Measurements from ENCODE around the gene SSPN. TPM values are rescaled to one million over a fixed set of nuclear protein-coding genes. Genes with fewer than 3 reads are reported as not detected.

Gene SSPN
- total RNA-seq, 1 experiment from 2014 or later: 10.4 TPM

DNA sequence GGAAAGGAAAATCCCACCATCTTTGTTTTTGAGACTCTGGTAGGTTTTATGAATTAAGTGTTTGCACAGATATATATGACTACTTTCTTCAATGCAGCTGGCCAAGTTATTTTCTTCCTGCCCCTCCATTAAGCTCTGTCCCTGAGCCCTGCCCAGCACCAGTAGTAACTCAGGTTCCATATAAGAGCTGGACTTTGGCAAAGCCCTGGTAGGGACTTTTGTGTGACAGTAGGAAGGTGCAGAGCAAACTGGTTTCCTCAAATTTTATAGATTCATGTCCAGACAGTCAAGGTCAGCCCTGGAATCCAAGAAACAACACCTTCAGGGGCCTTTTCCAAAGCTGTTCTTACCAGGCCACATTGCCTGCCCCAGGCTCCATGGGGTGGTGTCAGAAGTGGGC is 47.3 kb downstream of the SSPN start:
- Histone ChIP-seq H3K4me1 (replicated peaks; ENCODE audit: insufficient read depth) (peaks cover 98% of the 10 kb centered on the region), H3K27ac (no peak overlapping the region), H3K9me3 (ENCODE audit: insufficient read depth, low read depth) (no peaks in the 10 kb centered on the region), H3K4me3 (no peak overlapping the region), H3K27me3 (ENCODE audit: insufficient read depth, low read depth) (no peaks in the 10 kb centered on the region), H2AFZ (no peak overlapping the region), H4K20me1 (ENCODE audit: insufficient read depth) (no peaks in the 10 kb centered on the region), H3K9me2 (ENCODE audit: insufficient read depth) (no peaks in the 10 kb centered on the region), H3K36me3 (ENCODE audit: low read depth) (no peaks in the 10 kb centered on the region), H3K4me2 (no peak overlapping the region), H3F3A (ENCODE audit: insufficient read depth, low read depth) (peaks cover 54% of the 10 kb centered on the region), H3K79me2 (ENCODE audit: low read depth) (no peaks in the 10 kb centered on the region)
- intact Hi-C loops (cut with micrococcal nuclease; ENCODE audit: unreplicated experiment): no loop called here
- DNase-seq: no peak
- POLR2A ChIA-PET (ENCODE audit: unreplicated experiment): no interaction called here
- no TSS peak for BruUV-seq (replicated peaks)
- TF ChIP-seq, protein P1, sequence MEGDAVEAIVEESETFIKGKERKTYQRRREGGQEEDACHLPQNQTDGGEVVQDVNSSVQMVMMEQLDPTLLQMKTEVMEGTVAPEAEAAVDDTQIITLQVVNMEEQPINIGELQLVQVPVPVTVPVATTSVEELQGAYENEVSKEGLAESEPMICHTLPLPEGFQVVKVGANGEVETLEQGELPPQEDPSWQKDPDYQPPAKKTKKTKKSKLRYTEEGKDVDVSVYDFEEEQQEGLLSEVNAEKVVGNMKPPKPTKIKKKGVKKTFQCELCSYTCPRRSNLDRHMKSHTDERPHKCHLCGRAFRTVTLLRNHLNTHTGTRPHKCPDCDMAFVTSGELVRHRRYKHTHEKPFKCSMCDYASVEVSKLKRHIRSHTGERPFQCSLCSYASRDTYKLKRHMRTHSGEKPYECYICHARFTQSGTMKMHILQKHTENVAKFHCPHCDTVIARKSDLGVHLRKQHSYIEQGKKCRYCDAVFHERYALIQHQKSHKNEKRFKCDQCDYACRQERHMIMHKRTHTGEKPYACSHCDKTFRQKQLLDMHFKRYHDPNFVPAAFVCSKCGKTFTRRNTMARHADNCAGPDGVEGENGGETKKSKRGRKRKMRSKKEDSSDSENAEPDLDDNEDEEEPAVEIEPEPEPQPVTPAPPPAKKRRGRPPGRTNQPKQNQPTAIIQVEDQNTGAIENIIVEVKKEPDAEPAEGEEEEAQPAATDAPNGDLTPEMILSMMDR (conservative IDR thresholded peaks at IDR 0.05): no peak
- no peak for TF ChIP-seq EZH2 (IDR thresholded peaks at IDR 0.05; ENCODE audit: low read depth)
- CTCF ChIA-PET: no interaction called here

DNA sequence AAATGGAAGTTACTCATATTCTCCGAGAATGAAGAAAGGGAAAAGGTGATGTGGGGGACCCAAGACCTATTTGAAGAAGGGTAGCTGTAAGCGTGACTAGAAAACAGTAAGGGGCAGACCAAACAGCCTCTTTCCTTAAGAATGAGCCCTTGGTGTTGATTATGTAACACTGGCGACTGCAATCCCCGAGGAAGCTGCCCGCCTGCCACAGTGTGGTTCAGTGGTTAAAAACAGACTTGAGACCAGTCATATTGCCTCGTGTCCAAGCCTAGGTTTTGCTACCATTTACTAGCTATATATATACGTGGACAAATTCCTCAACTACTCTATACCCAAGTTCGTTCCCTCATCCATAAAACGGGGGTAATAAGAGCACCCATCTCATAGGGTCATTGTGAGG is 49.1 kb downstream of the SSPN start:
- TF ChIP-seq, protein P1 (conservative IDR thresholded peaks at IDR 0.05): no peak
- TF ChIP-seq EZH2 (IDR thresholded peaks at IDR 0.05; ENCODE audit: low read depth): no peak
- Histone ChIP-seq H3K9me3 (ENCODE audit: insufficient read depth, low read depth) (peaks cover 1% of the 10 kb centered on the region; the same call in 1 of the 2 replicates), H3K27me3 (ENCODE audit: insufficient read depth, low read depth) (no peaks in the 10 kb centered on the region), H3K4me2 (peak overlapping the region; percentile 71), H3K27ac (peak overlapping the region; percentile 96), H3K9me2 (ENCODE audit: insufficient read depth) (no peaks in the 10 kb centered on the region), H3K79me2 (ENCODE audit: low read depth) (no peaks in the 10 kb centered on the region), H4K20me1 (ENCODE audit: insufficient read depth) (no peaks in the 10 kb centered on the region), H3F3A (ENCODE audit: insufficient read depth, low read depth) (peaks cover 42% of the 10 kb centered on the region), H3K4me3 (no peak overlapping the region), H2AFZ (no peak overlapping the region), H3K36me3 (ENCODE audit: low read depth) (peaks cover 4% of the 10 kb centered on the region; the same call in 1 of the 2 replicates), H3K4me1 (replicated peaks; ENCODE audit: insufficient read depth) (peaks cover 92% of the 10 kb centered on the region)
- ChIA-PET CTCF (no interaction called here), POLR2A (ENCODE audit: unreplicated experiment) (interaction anchor here (0.5 kb wide), 1 partner anchor 1098 kb away, joined by 3 read pairs; no protein-coding TSS in a partner anchor)
- no TSS peak for BruUV-seq (replicated peaks)
- DNase-seq: no peak
- intact Hi-C loops (cut with micrococcal nuclease; ENCODE audit: unreplicated experiment): no loop called here

DNA sequence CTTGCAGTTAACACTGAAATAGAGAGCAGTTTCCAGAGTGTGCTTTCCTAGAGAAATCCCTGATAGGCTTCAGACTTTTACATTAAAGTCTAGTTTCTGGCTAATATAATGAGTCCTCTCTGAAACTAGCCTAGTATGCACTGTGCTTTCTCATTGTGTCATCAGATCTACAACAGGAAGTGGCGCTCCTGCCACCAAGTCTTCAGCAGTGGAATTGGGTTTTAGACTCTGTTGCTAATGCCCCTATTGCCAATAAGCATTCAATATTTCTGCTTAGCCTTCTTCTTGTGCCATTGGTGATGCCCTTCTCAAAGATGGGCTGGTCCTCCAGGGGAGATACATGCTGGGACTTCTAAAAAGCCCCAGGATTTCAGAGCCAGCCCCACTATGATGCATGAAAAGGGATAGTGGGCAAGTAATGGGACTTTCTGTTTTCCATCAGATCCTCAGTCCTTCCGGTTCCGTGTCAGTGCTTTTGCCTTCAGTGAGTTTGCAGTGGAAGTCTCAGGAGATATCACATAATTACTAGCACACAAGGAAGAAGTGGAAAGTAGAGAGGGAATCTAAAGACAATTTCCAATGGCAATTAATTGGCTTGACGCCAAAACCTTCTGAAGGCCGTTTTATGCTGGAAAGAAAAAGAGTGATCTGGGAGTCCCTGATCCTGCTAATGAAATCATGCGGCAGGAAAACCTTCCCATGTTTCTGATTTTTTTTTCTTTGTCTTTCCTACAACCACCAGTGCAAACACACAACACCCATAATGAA is 50.0 kb downstream of the SSPN start:
- POLR2A ChIA-PET (ENCODE audit: unreplicated experiment): interaction anchor here (0.5 to 0.8 kb wide), 2 partner anchors 23 to 120 kb away, joined by 4 to 9 read pairs; partner anchors contain the start of gene BHLHE41
- DNase-seq: no peak

More for the DNA sequence above, 50.0 kb downstream of the SSPN start:
- peak overlapping the region; percentile 96 for H3K27ac ChIP-seq
- H3K27me3 ChIP-seq (ENCODE audit: insufficient read depth, low read depth): no peaks in the 10 kb centered on the region
- peaks cover 7% of the 10 kb centered on the region; the same call in 1 of the 2 replicates for H3K36me3 ChIP-seq (ENCODE audit: low read depth)
- H3K4me3 ChIP-seq: no peak overlapping the region
- no peaks in the 10 kb centered on the region for H3K79me2 ChIP-seq (ENCODE audit: low read depth)
- peaks cover 84% of the 10 kb centered on the region for H3K4me1 ChIP-seq (replicated peaks; ENCODE audit: insufficient read depth)
- intact Hi-C loops (cut with micrococcal nuclease; ENCODE audit: unreplicated experiment): loop anchor here (5.0 kb wide), 2 partner anchors 48 to 72 kb away; partner anchors contain the start of gene SSPN
- CTCF ChIA-PET: interaction anchor here (1.5 kb wide), 1 partner anchor 28 kb away, joined by 6 read pairs; no protein-coding TSS in a partner anchor
- no peak overlapping the region for H2AFZ ChIP-seq
- H3K9me2 ChIP-seq (ENCODE audit: insufficient read depth): no peaks in the 10 kb centered on the region
- TF ChIP-seq, protein P1 (conservative IDR thresholded peaks at IDR 0.05): no peak
- TF ChIP-seq EZH2 (IDR thresholded peaks at IDR 0.05; ENCODE audit: low read depth): no peak
- H3F3A ChIP-seq (ENCODE audit: insufficient read depth, low read depth): peaks cover 34% of the 10 kb centered on the region
- BruUV-seq (replicated peaks): no TSS peak
- peaks cover 6% of the 10 kb centered on the region; the same call in 1 of the 2 replicates for H3K9me3 ChIP-seq (ENCODE audit: insufficient read depth, low read depth)
- no peaks in the 10 kb centered on the region for H4K20me1 ChIP-seq (ENCODE audit: insufficient read depth)
- H3K4me2 ChIP-seq: peak overlapping the region; percentile 71

Data from PC-9 (cell line).